Activated B cell treated with CpG ODN at 0.5 μM for 24 hours (primary cell): ENCODE data around the gene CHRM2. TPM values are rescaled to one million over a fixed set of nuclear protein-coding genes. Genes with fewer than 3 reads are reported as not detected.

ENCODE experiments used
- ATAC-seq: fragments of 200-7000 bp; cut with Tn5 transposase; one replicate; pipeline ENCODE4 v1.10.0; 2021; ENCODE audit warnings: low read depth, mild to moderate bottlenecking, moderate library complexity
- CTCF ChIA-PET: fragments of 350-600 bp; sonication (Branson Sonifier 250); formaldehyde crosslinking; loops from one replicate; lab custom pipeline; 2021; ENCODE audit warnings: antibody characterized with exemption; lab: Charles Lee
- POLR2A ChIA-PET: fragments of 350-600 bp; sonication (Branson Sonifier 250); formaldehyde crosslinking; loops from one replicate; lab custom pipeline; 2021; ENCODE audit warnings: antibody characterized with exemption; lab: Charles Lee
- DNase-seq: peaks from one replicate; pipeline ENCODE4 v3.0.0; 2022
- H3K27ac Mint-ChIP-seq: one replicate; pipeline ENCODE4 v1.8.0; 2020; ENCODE audit warnings: mixed read lengths
- H3K27me3 Mint-ChIP-seq: one replicate; pipeline ENCODE4 v1.8.0; 2021; ENCODE audit warnings: mixed read lengths
- H3K36me3 Mint-ChIP-seq: one replicate; pipeline ENCODE4 v1.8.0; 2021; ENCODE audit warnings: low read depth, mixed read lengths
- H3K4me1 Mint-ChIP-seq: one replicate; pipeline ENCODE4 v1.8.0; 2021; ENCODE audit warnings: mixed read lengths
- H3K4me3 Mint-ChIP-seq: one replicate; pipeline ENCODE4 v1.8.0; 2020; ENCODE audit warnings: mild to moderate bottlenecking, mixed read lengths
- H3K9me3 Mint-ChIP-seq: one replicate; pipeline ENCODE4 v1.8.0; 2020; ENCODE audit warnings: mixed read lengths
- intact Hi-C: fragments of 100-400 bp; cut with micrococcal nuclease; formaldehyde crosslinking; loops from one replicate; pipeline ENCODE4 v1.15.1; 2024
- total RNA-seq: library from RNA; stranded (reverse); gene quantifications from 2 replicates; pipeline ENCODE4 v1.2.3, GENCODE V29; 2022
- TF ChIP-seq, protein P1 (sequence below): fragments of 200-600 bp; IDR thresholded peaks from one replicate; pipeline ENCODE4 v1.8.0; 2022; ENCODE audit warnings: antibody characterized with exemption, mild to moderate bottlenecking

Gene CHRM2
- total RNA-seq, 1 donor from 2014 or later, result not detected

- Mint-ChIP-seq H3K27ac (no peak overlapping the region), H3K36me3 (no peaks in the 10 kb centered on the region), H3K4me1 (no peaks in the 10 kb centered on the region), H3K4me3 (no peak overlapping the region), H3K27me3 (no peaks in the 10 kb centered on the region), H3K9me3 (no peaks in the 10 kb centered on the region)
- POLR2A ChIA-PET, result no interaction called here
- CTCF ChIA-PET, result no interaction called here
- DNase-seq (no peak), ATAC-seq (no peak)
- TF ChIP-seq, protein P1, sequence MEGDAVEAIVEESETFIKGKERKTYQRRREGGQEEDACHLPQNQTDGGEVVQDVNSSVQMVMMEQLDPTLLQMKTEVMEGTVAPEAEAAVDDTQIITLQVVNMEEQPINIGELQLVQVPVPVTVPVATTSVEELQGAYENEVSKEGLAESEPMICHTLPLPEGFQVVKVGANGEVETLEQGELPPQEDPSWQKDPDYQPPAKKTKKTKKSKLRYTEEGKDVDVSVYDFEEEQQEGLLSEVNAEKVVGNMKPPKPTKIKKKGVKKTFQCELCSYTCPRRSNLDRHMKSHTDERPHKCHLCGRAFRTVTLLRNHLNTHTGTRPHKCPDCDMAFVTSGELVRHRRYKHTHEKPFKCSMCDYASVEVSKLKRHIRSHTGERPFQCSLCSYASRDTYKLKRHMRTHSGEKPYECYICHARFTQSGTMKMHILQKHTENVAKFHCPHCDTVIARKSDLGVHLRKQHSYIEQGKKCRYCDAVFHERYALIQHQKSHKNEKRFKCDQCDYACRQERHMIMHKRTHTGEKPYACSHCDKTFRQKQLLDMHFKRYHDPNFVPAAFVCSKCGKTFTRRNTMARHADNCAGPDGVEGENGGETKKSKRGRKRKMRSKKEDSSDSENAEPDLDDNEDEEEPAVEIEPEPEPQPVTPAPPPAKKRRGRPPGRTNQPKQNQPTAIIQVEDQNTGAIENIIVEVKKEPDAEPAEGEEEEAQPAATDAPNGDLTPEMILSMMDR, result no peak
- intact Hi-C loops, result no loop called here
Measured at GRCh38 chr7:137001041-137001440, 132.6 kb downstream of the CHRM2 start.

DNA sequence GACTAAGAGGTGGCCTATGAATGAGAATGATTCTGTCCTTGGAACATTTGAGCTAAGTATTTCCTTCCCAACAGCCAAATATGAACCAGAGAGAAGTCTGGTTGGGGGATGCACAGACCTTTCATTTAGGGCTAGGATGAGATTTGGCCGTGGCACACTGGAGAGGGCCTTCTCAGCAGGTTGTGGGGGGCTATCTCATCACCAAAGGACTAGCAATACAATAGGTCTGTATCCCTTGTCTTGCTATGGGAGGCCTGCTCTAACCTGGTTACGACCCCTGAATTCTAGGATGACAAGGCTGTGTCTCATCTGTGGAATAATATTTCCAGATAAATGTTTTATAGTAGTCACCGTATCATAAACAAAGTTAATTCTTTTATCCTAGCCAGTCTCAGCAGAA lies 133.0 kb downstream of the CHRM2 start:
- Mint-ChIP-seq H3K4me1 (no peaks in the 10 kb centered on the region), H3K36me3 (no peaks in the 10 kb centered on the region), H3K27me3 (no peaks in the 10 kb centered on the region), H3K27ac (no peak overlapping the region), H3K4me3 (no peak overlapping the region), H3K9me3 (no peaks in the 10 kb centered on the region)
- ATAC-seq (no peak), DNase-seq (no peak)
- intact Hi-C loops, result no loop called here
- TF ChIP-seq, protein P1, result no peak
- CTCF ChIA-PET, result no interaction called here
- POLR2A ChIA-PET, result no interaction called here

DNA sequence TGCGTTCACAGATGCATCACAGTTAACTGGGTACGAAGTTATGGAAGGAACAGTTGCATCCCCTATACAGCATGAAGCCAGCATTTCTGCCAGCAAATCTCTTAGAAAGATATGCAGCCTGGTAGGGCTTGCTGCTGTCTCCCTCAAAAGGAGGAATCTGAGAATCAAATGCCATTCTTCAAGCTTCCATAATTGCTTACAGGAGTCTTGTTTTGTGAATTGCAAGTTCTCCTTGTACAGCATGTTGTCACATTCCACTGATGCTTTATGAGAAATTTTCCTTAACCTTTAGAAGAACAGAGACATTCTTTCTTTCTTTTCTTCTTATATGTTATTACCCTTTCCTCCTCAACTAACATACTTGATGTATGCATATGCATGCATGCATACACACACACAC lies 134.6 kb downstream of the CHRM2 start:
- intact Hi-C loops, result no loop called here
- H3K27me3 Mint-ChIP-seq, result no peaks in the 10 kb centered on the region
- CTCF ChIA-PET, result no interaction called here
- no peak overlapping the region for H3K4me3 Mint-ChIP-seq
- no peaks in the 10 kb centered on the region for H3K36me3 Mint-ChIP-seq
- DNase-seq (no peak), ATAC-seq (no peak)
- TF ChIP-seq, protein P1, result no peak
- no peaks in the 10 kb centered on the region for H3K4me1 Mint-ChIP-seq
- POLR2A ChIA-PET, result no interaction called here
- H3K9me3 Mint-ChIP-seq, result no peaks in the 10 kb centered on the region
- no peak overlapping the region for H3K27ac Mint-ChIP-seq

GRCh38 chr7:137003566-137003965 lies 135.1 kb downstream of the CHRM2 start:
- intact Hi-C loops, result no loop called here
- no peaks in the 10 kb centered on the region for H3K4me1 Mint-ChIP-seq
- ChIA-PET CTCF (no interaction called here), POLR2A (no interaction called here)
- H3K4me3 Mint-ChIP-seq, result no peak overlapping the region
- ATAC-seq, result no peak
- TF ChIP-seq, protein P1, result no peak
- no peaks in the 10 kb centered on the region for H3K9me3 Mint-ChIP-seq
- no peaks in the 10 kb centered on the region for H3K27me3 Mint-ChIP-seq
- H3K36me3 Mint-ChIP-seq, result no peaks in the 10 kb centered on the region
- H3K27ac Mint-ChIP-seq, result no peak overlapping the region
- DNase-seq, result no peak

DNA sequence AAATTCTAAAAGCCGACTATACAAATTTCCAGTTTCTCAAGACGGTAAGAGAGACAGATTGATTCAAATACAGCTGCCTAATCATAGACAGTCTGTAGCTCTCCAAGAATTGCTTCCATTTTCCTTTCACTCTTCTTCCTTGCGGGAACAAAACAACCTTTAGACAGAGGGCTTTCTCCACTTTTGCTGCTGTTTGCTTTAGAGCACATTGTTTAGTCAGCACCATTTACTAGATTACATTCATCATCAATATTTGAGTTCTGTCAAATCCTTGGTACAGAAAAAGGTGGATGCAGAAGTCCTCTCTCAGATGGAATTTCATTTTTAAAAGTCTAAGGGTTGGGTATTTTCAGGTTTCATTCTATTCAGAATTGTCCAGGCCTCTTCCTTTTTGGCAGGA lies 137.4 kb downstream of the CHRM2 start:
- ATAC-seq (no peak), DNase-seq (no peak)
- no peaks in the 10 kb centered on the region for H3K4me1 Mint-ChIP-seq
- H3K27ac Mint-ChIP-seq, result no peak overlapping the region
- intact Hi-C loops, result no loop called here
- ChIA-PET CTCF (no interaction called here), POLR2A (no interaction called here)
- no peak overlapping the region for H3K4me3 Mint-ChIP-seq
- TF ChIP-seq, protein P1, result no peak
- peaks cover 2% of the 10 kb centered on the region for H3K9me3 Mint-ChIP-seq
- no peaks in the 10 kb centered on the region for H3K27me3 Mint-ChIP-seq
- no peaks in the 10 kb centered on the region for H3K36me3 Mint-ChIP-seq
